HEK293 (cell line): Measurements from ENCODE around the gene HIRA.
A peak's percentile ranks its signal among the peaks of the same experiment; 100 is the strongest.

Experiments used
- CTCF ChIA-PET: fragments of 350-600 bp; formaldehyde crosslinking; extraction: SDS; loops from one replicate; lab custom pipeline; 2021; ENCODE audit warnings: antibody characterized with exemption; lab: Yijun Ruan, JAX
- POLR2A ChIA-PET: fragments of 300-600 bp; formaldehyde crosslinking; extraction: SDS; loops from one replicate; lab custom pipeline; 2020; ENCODE audit warnings: antibody characterized with exemption, inconsistent platforms; lab: Yijun Ruan, JAX
- H3K27ac ChIP-seq: fragments of 200-500 bp; sonication (Bioruptor generic); 2 replicates; pipeline ENCODE4 v1.5.1; 2014; ENCODE audit warnings: low read depth, low read length, control low read depth, inconsistent platforms; ENCODE audit errors: extremely low read depth
- H3K36me3 ChIP-seq, 2 experiments: fragments of 200-500 bp in 1 of 2; sonication (Bioruptor generic) in 1 of 2; 1 replicate in 1 of 2; 2 replicates in 1 of 2; pipeline ENCODE4 v1.5.1; 2014 to 2017; ENCODE audit warnings: inconsistent platforms in 2 of 2, low read length in 2 of 2; ENCODE audit not compliant: control insufficient read depth in 2 of 2, insufficient read depth in 1 of 2
- H3K4me1 ChIP-seq: fragments of 200-500 bp; sonication (Bioruptor generic); 2 replicates; pipeline ENCODE4 v1.5.1; 2014; ENCODE audit warnings: mild to moderate bottlenecking, low read length, inconsistent platforms; ENCODE audit not compliant: control insufficient read depth, insufficient read depth
- H3K4me3 ChIP-seq: 2 replicates; pipeline ENCODE4 v1.5.1; 2011; ENCODE audit warnings: low read depth, mild to moderate bottlenecking, control low read depth, low read length, moderate library complexity
- H3K9me3 ChIP-seq: fragments of 200-500 bp; sonication (Bioruptor generic); 2 replicates; pipeline ENCODE4 v1.5.1; 2014; ENCODE audit warnings: low read depth, low read length, inconsistent platforms; ENCODE audit not compliant: control insufficient read depth, insufficient read depth
- BCL6B ChIP-seq: fragments of 450-650 bp; formaldehyde crosslinking; IDR thresholded peaks from 2 replicates; pipeline ENCODE4 v1.5.1; 2017; ENCODE audit warnings: missing biosample characterization, missing genetic modification characterization
- KLF7 ChIP-seq: fragments of 450-650 bp; formaldehyde crosslinking; IDR thresholded peaks from 2 replicates; pipeline ENCODE4 v1.5.1; 2016; ENCODE audit warnings: missing biosample characterization, missing genetic modification characterization, borderline replicate concordance
- MEIS1 ChIP-seq: sonication (generic); formaldehyde crosslinking; IDR thresholded peaks from 2 replicates; pipeline ENCODE4 v1.8.1; 2022; ENCODE audit warnings: missing genetic modification reagents, mild to moderate bottlenecking, borderline replicate concordance
- SCRT1 ChIP-seq: fragments of 450-650 bp; formaldehyde crosslinking; IDR thresholded peaks from 2 replicates; pipeline ENCODE4 v1.5.1; 2016; ENCODE audit warnings: missing biosample characterization, missing genetic modification characterization, borderline replicate concordance
- SP2 ChIP-seq: fragments of 450-650 bp; formaldehyde crosslinking; IDR thresholded peaks from 2 replicates; pipeline ENCODE4 v1.5.1; 2016; ENCODE audit warnings: missing biosample characterization, missing genetic modification characterization
- ZBTB48 ChIP-seq: fragments of 450-650 bp; formaldehyde crosslinking; IDR thresholded peaks from 2 replicates; pipeline ENCODE4 v1.5.1; 2016; ENCODE audit warnings: missing biosample characterization, missing genetic modification characterization
- ZBTB8A ChIP-seq: fragments of 450-650 bp; formaldehyde crosslinking; IDR thresholded peaks from 2 replicates; pipeline ENCODE4 v1.5.1; 2016; ENCODE audit warnings: missing biosample characterization, missing genetic modification characterization
- ZNF175 ChIP-seq: fragments of 450-650 bp; formaldehyde crosslinking; IDR thresholded peaks from 2 replicates; pipeline ENCODE4 v1.5.1; 2016; ENCODE audit warnings: missing biosample characterization, missing genetic modification characterization
- ZNF18 ChIP-seq: fragments of 450-650 bp; formaldehyde crosslinking; IDR thresholded peaks from 2 replicates; pipeline ENCODE4 v1.5.1; 2016; ENCODE audit warnings: missing biosample characterization, missing genetic modification characterization
- ZNF2 ChIP-seq: fragments of 450-650 bp; formaldehyde crosslinking; IDR thresholded peaks from 2 replicates; pipeline ENCODE4 v1.5.1; 2016; ENCODE audit warnings: missing biosample characterization, missing genetic modification characterization
- ZNF202 ChIP-seq: fragments of 450-650 bp; formaldehyde crosslinking; IDR thresholded peaks from 2 replicates; pipeline ENCODE4 v1.5.1; 2016; ENCODE audit warnings: missing biosample characterization, missing genetic modification characterization, borderline replicate concordance
- ZNF266 ChIP-seq: fragments of 450-650 bp; formaldehyde crosslinking; IDR thresholded peaks from 2 replicates; pipeline ENCODE4 v1.5.1; 2016; ENCODE audit warnings: missing biosample characterization, missing genetic modification characterization, low read depth
- ZNF335 ChIP-seq: fragments of 450-650 bp; formaldehyde crosslinking; conservative IDR thresholded peaks from 2 replicates; pipeline ENCODE4 v1.5.1; 2016; ENCODE audit warnings: missing biosample characterization, missing genetic modification characterization
- ZNF398 ChIP-seq: fragments of 450-650 bp; formaldehyde crosslinking; IDR thresholded peaks from 2 replicates; pipeline ENCODE4 v1.5.1; 2017; ENCODE audit warnings: missing biosample characterization, missing genetic modification characterization
- ZNF529 ChIP-seq: fragments of 450-650 bp; formaldehyde crosslinking; IDR thresholded peaks from 2 replicates; pipeline ENCODE4 v1.5.1; 2017; ENCODE audit warnings: missing genetic modification characterization, missing biosample characterization; ENCODE audit not compliant: insufficient replicate concordance
- ZNF548 ChIP-seq: fragments of 450-650 bp; formaldehyde crosslinking; IDR thresholded peaks from 2 replicates; pipeline ENCODE4 v1.5.1; 2016; ENCODE audit warnings: missing biosample characterization, missing genetic modification characterization
- ZNF704 ChIP-seq: fragments of 450-650 bp; formaldehyde crosslinking; IDR thresholded peaks from 2 replicates; pipeline ENCODE4 v1.5.1; 2016; ENCODE audit warnings: missing biosample characterization, missing genetic modification characterization
- ZNF837 ChIP-seq: fragments of 450-650 bp; formaldehyde crosslinking; IDR thresholded peaks from 2 replicates; pipeline ENCODE4 v1.5.1; 2016; ENCODE audit warnings: missing biosample characterization, missing genetic modification characterization
- ZSCAN16 ChIP-seq: fragments of 450-650 bp; formaldehyde crosslinking; IDR thresholded peaks from 2 replicates; pipeline ENCODE4 v1.5.1; 2016; ENCODE audit warnings: missing biosample characterization, missing genetic modification characterization
- ZXDB ChIP-seq: fragments of 450-650 bp; formaldehyde crosslinking; IDR thresholded peaks from 2 replicates; pipeline ENCODE4 v1.5.1; 2016; ENCODE audit warnings: missing biosample characterization, missing genetic modification characterization
- TF ChIP-seq, protein P1 (sequence below): fragments of 450-650 bp; formaldehyde crosslinking; IDR thresholded peaks from 2 replicates; pipeline ENCODE4 v1.5.1; 2017; ENCODE audit warnings: missing biosample characterization, mild to moderate bottlenecking, missing genetic modification characterization, moderate library complexity

Gene HIRA

GRCh38 chr22:19442166-19442565 is 10.6 kb upstream of the HIRA start:
- H3K9me3 ChIP-seq = no peaks in the 10 kb centered on the region
- H3K36me3 ChIP-seq = peaks cover 3 to 57% of the 10 kb centered on the region in 2 experiments; a peak in 2 of 3 replicates
- ChIA-PET CTCF (interaction anchor here (0.7 to 1.5 kb wide), 2 partner anchors 15 to 188 kb away, joined by 7 read pairs; no protein-coding TSS in a partner anchor), POLR2A (no interaction called here)
- no peak for TF ChIP-seq ZBTB8A
- no peak for TF ChIP-seq ZSCAN16 (tag by site-specific recombination)
- no peak for TF ChIP-seq ZNF2 (tag by site-specific recombination)
- no peak for TF ChIP-seq KLF7 (tag by site-specific recombination)
- no peak for TF ChIP-seq MEIS1 (CRISPR knock-in tag)
- TF ChIP-seq ZNF175 (tag by site-specific recombination) = no peak
- TF ChIP-seq ZBTB48 (tag by site-specific recombination) = no peak
- TF ChIP-seq ZNF398 (tag by site-specific recombination) = no peak
- no peaks in the 10 kb centered on the region for H3K4me1 ChIP-seq
- no peak overlapping the region for H3K4me3 ChIP-seq
- H3K27ac ChIP-seq = no peak overlapping the region

DNA sequence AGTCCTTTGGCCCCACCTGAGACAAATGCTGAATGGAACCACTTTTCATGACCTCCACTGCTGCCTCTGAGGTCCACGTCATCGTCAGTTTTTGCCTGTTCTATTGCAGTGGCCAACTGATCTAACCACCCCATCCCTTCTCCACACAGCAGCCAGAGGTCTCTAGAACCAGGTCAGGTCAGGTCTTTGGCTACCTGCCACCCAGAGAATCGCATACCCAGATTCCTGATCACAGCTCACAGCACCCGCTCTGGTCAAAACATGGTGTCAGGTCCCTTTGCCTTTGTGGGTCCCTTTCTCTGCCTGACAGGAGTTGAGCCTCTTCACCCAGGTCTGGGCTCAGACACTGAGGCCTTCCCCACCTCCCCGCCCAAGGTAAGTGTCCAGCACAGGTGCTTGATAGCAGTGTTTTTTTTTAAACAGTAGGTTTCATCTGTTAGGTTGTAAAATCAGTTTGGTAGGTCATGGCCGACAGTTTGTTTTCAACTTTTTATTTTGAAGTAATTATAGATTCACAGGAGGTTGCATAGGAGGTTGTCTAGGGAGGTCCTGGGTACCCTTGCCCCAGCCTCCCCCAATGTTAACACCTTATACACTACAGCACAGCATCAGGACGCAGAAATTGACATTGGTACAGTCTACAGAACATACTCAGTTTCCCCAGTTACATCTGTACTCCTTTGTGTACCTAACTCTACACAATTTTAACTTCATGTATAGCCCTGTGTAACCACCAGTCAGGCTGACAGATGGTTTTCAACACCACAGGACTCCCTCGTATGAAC is 9.1 kb upstream of the HIRA start:
- H3K4me1 ChIP-seq = no peaks in the 10 kb centered on the region
- POLR2A ChIA-PET = no interaction called here
- TF ChIP-seq ZNF266 (tag by site-specific recombination) (no peak), ZNF704 (no peak), SCRT1 (no peak), ZNF529 (tag by site-specific recombination) (peak; percentile 96)
- no peak overlapping the region for H3K4me3 ChIP-seq
- no peaks in the 10 kb centered on the region for H3K9me3 ChIP-seq
- CTCF ChIA-PET = no interaction called here
- peaks cover 7 to 68% of the 10 kb centered on the region in 2 experiments; a peak in 2 of 3 replicates for H3K36me3 ChIP-seq
- H3K27ac ChIP-seq = no peak overlapping the region

DNA sequence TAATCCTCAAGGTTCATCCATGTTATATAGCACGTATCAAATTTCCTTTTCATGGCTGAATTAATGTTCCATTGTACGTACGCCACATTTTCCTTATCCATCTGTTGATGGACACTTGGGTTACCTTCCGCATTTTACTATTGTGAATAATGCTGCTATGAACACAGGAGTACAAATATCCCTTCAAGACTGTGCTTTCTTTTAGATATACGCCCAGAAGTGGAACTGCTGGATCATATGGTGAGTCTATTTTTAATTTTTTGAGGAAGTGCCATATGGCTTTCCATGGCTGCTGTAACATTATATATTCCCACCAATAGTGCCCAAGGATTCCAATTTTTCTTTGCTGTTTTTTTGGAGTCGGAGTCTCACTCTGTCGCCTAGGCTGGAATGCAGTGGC is 6.8 kb upstream of the HIRA start:
- H3K4me3 ChIP-seq = no peak overlapping the region
- POLR2A ChIA-PET = no interaction called here
- H3K27ac ChIP-seq = no peak overlapping the region
- H3K36me3 ChIP-seq = peaks cover 7 to 60% of the 10 kb centered on the region in 2 experiments; a peak in 2 of 3 replicates
- H3K9me3 ChIP-seq = no peaks in the 10 kb centered on the region
- CTCF ChIA-PET = interaction anchor here (0.9 kb wide), 1 partner anchor 11 kb away, joined by 3 read pairs; no protein-coding TSS in a partner anchor
- no peaks in the 10 kb centered on the region for H3K4me1 ChIP-seq
- TF ChIP-seq BCL6B (tag by site-specific recombination) (no peak), ZNF18 (tag by site-specific recombination) (no peak), ZNF335 (tag by site-specific recombination) (no peak), ZXDB (tag by site-specific recombination) (no peak), ZNF548 (tag by site-specific recombination) (no peak), SP2 (no peak), ZNF837 (tag by site-specific recombination) (no peak), ZNF202 (tag by site-specific recombination) (no peak)
- TF ChIP-seq, protein P1, sequence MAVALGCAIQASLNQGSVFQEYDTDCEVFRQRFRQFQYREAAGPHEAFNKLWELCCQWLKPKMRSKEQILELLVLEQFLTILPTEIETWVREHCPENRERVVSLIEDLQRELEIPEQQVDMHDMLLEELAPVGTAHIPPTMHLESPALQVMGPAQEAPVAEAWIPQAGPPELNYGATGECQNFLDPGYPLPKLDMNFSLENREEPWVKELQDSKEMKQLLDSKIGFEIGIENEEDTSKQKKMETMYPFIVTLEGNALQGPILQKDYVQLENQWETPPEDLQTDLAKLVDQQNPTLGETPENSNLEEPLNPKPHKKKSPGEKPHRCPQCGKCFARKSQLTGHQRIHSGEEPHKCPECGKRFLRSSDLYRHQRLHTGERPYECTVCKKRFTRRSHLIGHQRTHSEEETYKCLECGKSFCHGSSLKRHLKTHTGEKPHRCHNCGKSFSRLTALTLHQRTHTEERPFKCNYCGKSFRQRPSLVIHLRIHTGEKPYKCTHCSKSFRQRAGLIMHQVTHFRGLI = no peak
